HUES6 (cell line): Measurements from ENCODE around the gene PCSK6.

Experiments used
- H3K27ac ChIP-seq: 2 replicates; pipeline ENCODE4 v1.7.0; 2013; ENCODE audit warnings: low read depth, mild to moderate bottlenecking, low read length, inconsistent platforms
- H3K27me3 ChIP-seq: 2 replicates; pipeline ENCODE4 v1.6.1; 2013; ENCODE audit warnings: low read length; ENCODE audit not compliant: control insufficient read depth, insufficient read depth
- H3K36me3 ChIP-seq: 2 replicates; pipeline ENCODE4 v1.6.1; 2013; ENCODE audit warnings: low read length; ENCODE audit not compliant: control insufficient read depth, insufficient read depth
- H3K4me1 ChIP-seq: 2 replicates; pipeline ENCODE4 v1.6.1; 2013; ENCODE audit warnings: low read length; ENCODE audit not compliant: control insufficient read depth, insufficient read depth
- H3K4me3 ChIP-seq: 2 replicates; pipeline ENCODE4 v1.5.1; 2013; ENCODE audit warnings: low read depth, low read length
- H3K9ac ChIP-seq: one replicate; pipeline ENCODE4 v1.6.1; 2013; ENCODE audit warnings: mild to moderate bottlenecking, low read length
- H3K9me3 ChIP-seq: 2 replicates; pipeline ENCODE4 v1.6.1; 2013; ENCODE audit warnings: low read depth, low read length; ENCODE audit not compliant: control insufficient read depth, insufficient read depth

Gene PCSK6

GRCh38 chr15:101267320-101268104 is 222.0 kb downstream of the PCSK6 start:
- no peaks in the 10 kb centered on the region for H3K9me3 ChIP-seq
- no peak overlapping the region for H3K9ac ChIP-seq
- no peak overlapping the region for H3K27ac ChIP-seq
- peaks cover 15% of the 10 kb centered on the region; the same call in 1 of the 2 replicates for H3K4me1 ChIP-seq
- H3K36me3 ChIP-seq: peaks cover 39% of the 10 kb centered on the region
- no peaks in the 10 kb centered on the region for H3K27me3 ChIP-seq
- H3K4me3 ChIP-seq: no peak overlapping the region

DNA sequence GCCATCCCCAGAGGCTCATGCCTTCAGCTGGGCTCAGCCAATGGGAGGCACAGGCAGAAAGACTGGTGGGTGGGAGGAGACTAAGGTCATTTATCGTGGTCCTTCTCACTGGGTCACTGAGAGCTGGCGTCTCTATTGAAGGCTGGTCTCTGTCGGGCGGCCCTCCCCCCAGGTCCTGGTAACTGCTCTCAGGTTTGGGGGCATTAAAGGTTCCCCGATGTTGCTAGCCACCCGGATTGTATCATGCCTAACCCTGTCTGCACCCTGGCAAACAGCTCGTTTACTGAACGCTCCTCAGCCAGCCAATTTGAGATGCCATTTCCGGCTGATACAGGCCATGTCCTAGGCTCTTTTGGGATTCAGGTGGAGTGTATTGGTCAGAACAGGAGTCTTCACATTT is 222.7 kb downstream of the PCSK6 start:
- no peak overlapping the region for H3K27ac ChIP-seq

DNA sequence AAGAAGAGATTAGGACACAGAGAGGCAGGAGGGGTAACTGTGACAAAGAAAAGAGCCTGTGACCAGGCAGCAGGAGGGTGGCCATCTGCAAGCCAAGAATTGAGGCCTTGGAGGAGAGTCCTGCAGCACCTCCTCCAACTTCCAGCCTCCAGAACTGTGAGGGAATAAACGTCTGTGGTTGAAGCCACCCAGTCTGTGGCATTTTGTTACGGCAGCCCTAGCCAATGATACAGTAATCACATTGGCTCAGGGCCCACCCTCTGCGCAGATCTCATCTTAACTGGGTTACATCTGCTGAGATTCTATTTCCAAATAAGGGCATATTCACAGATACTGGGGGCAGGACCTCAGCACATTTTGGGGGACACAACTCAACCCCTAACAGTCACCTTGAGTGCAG is 223.5 kb downstream of the PCSK6 start:
- Histone ChIP-seq H3K36me3 (peaks cover 25% of the 10 kb centered on the region), H3K27ac (no peak overlapping the region), H3K27me3 (no peaks in the 10 kb centered on the region), H3K4me3 (no peak overlapping the region), H3K4me1 (peaks cover 15% of the 10 kb centered on the region; the same call in 1 of the 2 replicates), H3K9ac (no peak overlapping the region), H3K9me3 (no peaks in the 10 kb centered on the region)

More for the DNA sequence above, 222.7 kb downstream of the PCSK6 start:
- Histone ChIP-seq H3K9ac (no peak overlapping the region), H3K4me1 (peaks cover 15% of the 10 kb centered on the region; the same call in 1 of the 2 replicates), H3K36me3 (peaks cover 32% of the 10 kb centered on the region), H3K9me3 (no peaks in the 10 kb centered on the region), H3K27me3 (no peaks in the 10 kb centered on the region), H3K4me3 (no peak overlapping the region)

- Histone ChIP-seq H3K27ac (no peak overlapping the region), H3K9ac (no peak overlapping the region), H3K4me3 (no peak overlapping the region), H3K4me1 (peaks cover 15% of the 10 kb centered on the region; the same call in 1 of the 2 replicates), H3K36me3 (peaks cover 16% of the 10 kb centered on the region), H3K27me3 (no peaks in the 10 kb centered on the region), H3K9me3 (no peaks in the 10 kb centered on the region)
Measured at GRCh38 chr15:101264911-101265641, 224.4 kb downstream of the PCSK6 start.

DNA sequence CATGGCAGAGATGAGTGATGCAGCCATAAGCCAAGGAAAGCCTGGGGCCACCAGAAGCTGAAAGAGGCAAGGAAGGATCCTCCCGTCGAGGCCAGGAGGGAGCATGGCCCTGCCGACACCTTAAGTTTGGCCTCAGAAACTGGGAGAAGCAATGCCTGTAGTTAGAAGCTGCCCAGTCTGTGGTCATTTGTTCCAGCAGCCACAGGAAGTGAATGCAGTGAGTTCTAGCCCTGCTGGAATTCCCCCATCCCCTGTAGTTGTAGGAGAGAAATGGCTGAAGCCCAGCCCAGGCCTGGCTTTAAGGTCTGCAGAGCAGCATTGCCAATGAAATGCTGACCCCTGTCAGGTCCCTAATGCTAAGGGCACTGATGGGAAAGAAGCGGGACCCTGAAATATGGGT is 225.5 kb downstream of the PCSK6 start:
- Histone ChIP-seq H3K27me3 (no peaks in the 10 kb centered on the region), H3K9ac (no peak overlapping the region), H3K27ac (no peak overlapping the region), H3K9me3 (no peaks in the 10 kb centered on the region), H3K4me1 (peaks cover 15% of the 10 kb centered on the region; the same call in 1 of the 2 replicates), H3K36me3 (peaks cover 5% of the 10 kb centered on the region; the same call in 1 of the 2 replicates), H3K4me3 (no peak overlapping the region)

GRCh38 chr15:101262551-101262950 is 227.0 kb downstream of the PCSK6 start:
- Histone ChIP-seq H3K4me1 (peaks cover 20% of the 10 kb centered on the region), H3K4me3 (no peak overlapping the region), H3K36me3 (no peaks in the 10 kb centered on the region), H3K9ac (no peak overlapping the region), H3K27me3 (no peaks in the 10 kb centered on the region), H3K27ac (no peak overlapping the region), H3K9me3 (no peaks in the 10 kb centered on the region)

- Histone ChIP-seq H3K4me1 (peaks cover 18% of the 10 kb centered on the region), H3K9ac (no peak overlapping the region), H3K4me3 (no peak overlapping the region), H3K36me3 (no peaks in the 10 kb centered on the region), H3K9me3 (no peaks in the 10 kb centered on the region), H3K27me3 (no peaks in the 10 kb centered on the region), H3K27ac (no peak overlapping the region)
Measured at GRCh38 chr15:101258238-101259144, 231.0 kb downstream of the PCSK6 start.

- Histone ChIP-seq H3K9me3 (no peaks in the 10 kb centered on the region), H3K27me3 (no peaks in the 10 kb centered on the region), H3K27ac (no peak overlapping the region), H3K4me3 (no peak overlapping the region), H3K4me1 (peaks cover 27% of the 10 kb centered on the region), H3K9ac (no peak overlapping the region), H3K36me3 (no peaks in the 10 kb centered on the region)
Measured at GRCh38 chr15:101256757-101257156, 232.8 kb downstream of the PCSK6 start.

GRCh38 chr15:101255615-101256241 is 233.8 kb downstream of the PCSK6 start:
- no peak overlapping the region for H3K27ac ChIP-seq
- no peaks in the 10 kb centered on the region for H3K36me3 ChIP-seq
- H3K9ac ChIP-seq: no peak overlapping the region
- no peaks in the 10 kb centered on the region for H3K9me3 ChIP-seq
- H3K4me1 ChIP-seq: peaks cover 27% of the 10 kb centered on the region
- H3K27me3 ChIP-seq: no peaks in the 10 kb centered on the region
- no peak overlapping the region for H3K4me3 ChIP-seq

DNA sequence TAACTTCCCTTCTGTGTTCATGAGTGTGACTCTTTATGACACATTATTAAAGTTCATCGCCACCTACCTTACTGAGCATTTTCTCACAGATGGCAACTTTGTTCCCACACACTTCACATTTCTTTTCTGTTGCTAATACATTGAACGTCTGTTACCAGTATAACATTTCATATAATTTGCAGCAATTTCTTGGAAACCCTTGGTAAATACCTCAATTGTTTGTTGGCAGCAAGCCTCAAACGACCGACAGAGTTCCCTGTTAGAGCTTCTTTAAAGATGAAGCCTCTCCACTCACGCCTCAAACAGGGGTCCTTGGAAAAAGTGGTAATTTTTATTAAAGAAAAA is 234.5 kb downstream of the PCSK6 start:
- Histone ChIP-seq H3K4me1 (peaks cover 33% of the 10 kb centered on the region), H3K4me3 (no peak overlapping the region), H3K9ac (no peak overlapping the region), H3K27ac (no peak overlapping the region), H3K27me3 (no peaks in the 10 kb centered on the region), H3K36me3 (no peaks in the 10 kb centered on the region), H3K9me3 (no peaks in the 10 kb centered on the region)
